ENCODE results near the gene ABHD11.

Gene ABHD11

GRCh38 chr7:73741600-73741999 is 3.0 kb upstream of the ABHD11 start:
- H3K4me3 ChIP-seq (replicated peaks; ENCODE audit: low read depth, low read length) = no peak overlapping the region
- TF ChIP-seq, protein P1, sequence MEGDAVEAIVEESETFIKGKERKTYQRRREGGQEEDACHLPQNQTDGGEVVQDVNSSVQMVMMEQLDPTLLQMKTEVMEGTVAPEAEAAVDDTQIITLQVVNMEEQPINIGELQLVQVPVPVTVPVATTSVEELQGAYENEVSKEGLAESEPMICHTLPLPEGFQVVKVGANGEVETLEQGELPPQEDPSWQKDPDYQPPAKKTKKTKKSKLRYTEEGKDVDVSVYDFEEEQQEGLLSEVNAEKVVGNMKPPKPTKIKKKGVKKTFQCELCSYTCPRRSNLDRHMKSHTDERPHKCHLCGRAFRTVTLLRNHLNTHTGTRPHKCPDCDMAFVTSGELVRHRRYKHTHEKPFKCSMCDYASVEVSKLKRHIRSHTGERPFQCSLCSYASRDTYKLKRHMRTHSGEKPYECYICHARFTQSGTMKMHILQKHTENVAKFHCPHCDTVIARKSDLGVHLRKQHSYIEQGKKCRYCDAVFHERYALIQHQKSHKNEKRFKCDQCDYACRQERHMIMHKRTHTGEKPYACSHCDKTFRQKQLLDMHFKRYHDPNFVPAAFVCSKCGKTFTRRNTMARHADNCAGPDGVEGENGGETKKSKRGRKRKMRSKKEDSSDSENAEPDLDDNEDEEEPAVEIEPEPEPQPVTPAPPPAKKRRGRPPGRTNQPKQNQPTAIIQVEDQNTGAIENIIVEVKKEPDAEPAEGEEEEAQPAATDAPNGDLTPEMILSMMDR (IDR thresholded peaks at IDR 0.05; ENCODE audit: low read length, missing control alignments) = no peak
- DNase-seq (ENCODE audit: low read depth) = no peak

- TF ChIP-seq, protein P1 (IDR thresholded peaks at IDR 0.05; ENCODE audit: low read length, missing control alignments) = no peak
- no peak for DNase-seq (ENCODE audit: low read depth)
- no peak overlapping the region for H3K4me3 ChIP-seq (replicated peaks; ENCODE audit: low read depth, low read length)
These were observed 2.2 kb upstream of the ABHD11 start for GRCh38 chr7:73740771-73741170.

- no peak overlapping the region for H3K4me3 ChIP-seq (replicated peaks; ENCODE audit: low read depth, low read length)
- no peak for DNase-seq (ENCODE audit: low read depth)
- TF ChIP-seq, protein P1 (IDR thresholded peaks at IDR 0.05; ENCODE audit: low read length, missing control alignments) = no peak
These were observed 1.6 kb upstream of the ABHD11 start for GRCh38 chr7:73740212-73740611.

- TF ChIP-seq, protein P1 (IDR thresholded peaks at IDR 0.05; ENCODE audit: low read length, missing control alignments) = no peak
- DNase-seq (ENCODE audit: low read depth) = no peak
- H3K4me3 ChIP-seq (replicated peaks; ENCODE audit: low read depth, low read length) = peak overlapping the region; percentile 77
These were observed 775 bp upstream of the ABHD11 start for GRCh38 chr7:73739387-73739767.

DNA sequence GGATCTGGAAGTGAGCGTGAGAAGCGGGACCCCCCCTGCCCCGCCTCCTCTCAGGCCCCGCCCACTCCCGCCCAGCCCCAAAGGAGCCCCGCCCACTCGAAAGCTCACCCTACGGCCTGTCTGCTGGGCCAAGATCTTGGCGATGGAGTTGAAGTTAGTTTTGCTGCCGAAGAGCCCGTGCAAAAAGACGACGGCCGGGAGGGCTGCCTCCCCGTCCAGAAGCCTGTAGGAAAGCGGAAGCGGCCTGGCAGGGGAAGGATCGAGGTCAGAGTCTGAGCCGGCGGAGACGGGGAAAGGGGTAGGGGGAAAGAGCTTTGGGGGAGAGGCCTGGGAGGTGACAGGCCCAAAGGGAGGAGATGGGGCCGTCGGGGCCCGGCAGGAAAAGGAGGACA is 386 bp downstream of the ABHD11 start:
- TF ChIP-seq, protein P1 (IDR thresholded peaks at IDR 0.05; ENCODE audit: low read length, missing control alignments) = no peak
- DNase-seq (ENCODE audit: low read depth) = peak; percentile 61
- peak overlapping the region; percentile 77 for H3K4me3 ChIP-seq (replicated peaks; ENCODE audit: low read depth, low read length)

GRCh38 chr7:73737491-73738219 is 947 bp downstream of the ABHD11 start:
- H3K4me3 ChIP-seq (replicated peaks; ENCODE audit: low read depth, low read length) = peak overlapping the region; percentile 77
- TF ChIP-seq, protein P1 (IDR thresholded peaks at IDR 0.05; ENCODE audit: low read length, missing control alignments) = no peak
- no peak for DNase-seq (ENCODE audit: low read depth)

- H3K4me3 ChIP-seq (replicated peaks; ENCODE audit: low read depth, low read length) = no peak overlapping the region
- TF ChIP-seq, protein P1 (IDR thresholded peaks at IDR 0.05; ENCODE audit: low read length, missing control alignments) = no peak
- no peak for DNase-seq (ENCODE audit: low read depth)
These were observed 1.7 kb downstream of the ABHD11 start for GRCh38 chr7:73736885-73737284.

Data from fibroblast of pulmonary artery (primary cell).